HFFc6 (cell line): ENCODE results near the gene IP6K2. TPM values are rescaled to one million over a fixed set of nuclear protein-coding genes. Genes with fewer than 3 reads are reported as not detected.

Source experiments
- DNase-seq: peaks from one replicate; pipeline ENCODE4 v3.0.0-alpha.2; 2018
- H3K27ac Mint-ChIP-seq: 2 replicates; pipeline ENCODE4 v1.8.0; 2020; ENCODE audit warnings: mild to moderate bottlenecking, mixed read lengths
- H3K27me3 Mint-ChIP-seq: 2 replicates; pipeline ENCODE4 v1.8.0; 2021; ENCODE audit warnings: mild to moderate bottlenecking, moderate library complexity, mixed read lengths; ENCODE audit not compliant: insufficient read depth
- H3K36me3 Mint-ChIP-seq: 2 replicates; pipeline ENCODE4 v1.8.0; 2021; ENCODE audit warnings: low read depth, mixed read lengths
- H3K4me1 Mint-ChIP-seq: 2 replicates; pipeline ENCODE4 v1.8.0; 2020; ENCODE audit warnings: low read depth, mixed read lengths
- H3K4me3 Mint-ChIP-seq: 2 replicates; pipeline ENCODE4 v1.8.0; 2020; ENCODE audit warnings: mild to moderate bottlenecking, moderate library complexity, mixed read lengths
- H3K9me3 Mint-ChIP-seq: 2 replicates; pipeline ENCODE4 v1.8.0; 2020; ENCODE audit warnings: mild to moderate bottlenecking, mixed read lengths
- CTCF ChIP-seq: fragments of 200-600 bp; sonication (generic); IDR thresholded peaks from 2 replicates; pipeline ENCODE4 v1.5.0; 2021; ENCODE audit warnings: antibody characterized with exemption, mild to moderate bottlenecking
- total RNA-seq, 6 experiments: library from RNA; stranded (reverse); fragmentation: NEBNext Ultra II Directional; extraction: Animal tissue kit (Norgen Biotek cat#: 25700); gene quantifications; 2 replicates in 1 of 6; 3 replicates in 5 of 6; pipeline ENCODE4 v1.2.3, GENCODE V29; 2021

The IP6K2 gene
- total RNA-seq, 6 experiments from 2014 or later, result 47.4 to 64.6 (median 53.0) TPM

GRCh38 chr3:48686538-48687219 lies 30.3 kb downstream of the IP6K2 start:
- Mint-ChIP-seq H3K27ac (peak overlapping the region; percentile 72), H3K27me3 (no peaks in the 10 kb centered on the region; the same call in 1 of the 2 replicates), H3K36me3 (peaks cover 10% of the 10 kb centered on the region), H3K9me3 (no peaks in the 10 kb centered on the region), H3K4me1 (peaks cover 38% of the 10 kb centered on the region), H3K4me3 (peak overlapping the region; percentile 84)
- DNase-seq, result no peak
- no peak for TF ChIP-seq CTCF

- Mint-ChIP-seq H3K9me3 (no peaks in the 10 kb centered on the region), H3K27me3 (no peaks in the 10 kb centered on the region; the same call in 1 of the 2 replicates), H3K4me3 (peak within 1 kb of the TSS; percentile 84), H3K27ac (peak within 1 kb of the TSS; percentile 72), H3K4me1 (peaks cover 40% of the 10 kb centered on the region), H3K36me3 (peaks cover 7% of the 10 kb centered on the region)
- peak; percentile 95 for TF ChIP-seq CTCF
- DNase-seq, result peak; percentile 56
These were observed 31.2 kb downstream of the IP6K2 start, which contains the start of gene NCKIPSD for GRCh38 chr3:48685603-48686511. TSS of gene NCKIPSD (minus strand) at chr3:48685915. CDS start at chr3:48685807, 108 bp downstream.

GRCh38 chr3:48685293-48685602 lies 31.8 kb downstream of the IP6K2 start:
- no peak for TF ChIP-seq CTCF
- Mint-ChIP-seq H3K4me1 (peaks cover 46% of the 10 kb centered on the region), H3K27me3 (no peaks in the 10 kb centered on the region; the same call in 1 of the 2 replicates), H3K36me3 (peaks cover 13% of the 10 kb centered on the region), H3K4me3 (peak overlapping the region; percentile 84), H3K27ac (peak overlapping the region; percentile 45), H3K9me3 (no peaks in the 10 kb centered on the region)
- no peak for DNase-seq

- no peak for DNase-seq
- H3K27me3 Mint-ChIP-seq, result no peaks in the 10 kb centered on the region; the same call in 1 of the 2 replicates
- H3K4me1 Mint-ChIP-seq, result peaks cover 52% of the 10 kb centered on the region
These were observed 32.4 kb downstream of the IP6K2 start for GRCh38 chr3:48684480-48685143.

More at GRCh38 chr3:48684480-48685143, 32.4 kb downstream of the IP6K2 start:
- Mint-ChIP-seq H3K4me3 (peak overlapping the region; percentile 84), H3K9me3 (no peaks in the 10 kb centered on the region), H3K36me3 (peaks cover 9% of the 10 kb centered on the region), H3K27ac (peak overlapping the region; percentile 69)
- TF ChIP-seq CTCF, result no peak
